K562 (cell line): ENCODE data around the gene MYB. TPM values are rescaled to one million over a fixed set of nuclear protein-coding genes. Genes with fewer than 3 reads are reported as not detected.

Experiments
- E2F4 ChIP-seq: sonication (generic); formaldehyde crosslinking; IDR thresholded peaks from 2 replicates; pipeline ENCODE4 v1.8.0; 2022; ENCODE audit warnings: mild to moderate bottlenecking, low read depth, missing genetic modification reagents
- E2F5 ChIP-seq: sonication (generic); formaldehyde crosslinking; IDR thresholded peaks from 2 replicates; pipeline ENCODE4 v1.8.0; 2022; ENCODE audit warnings: mild to moderate bottlenecking, missing genetic modification reagents
- ESRRA ChIP-seq: fragments of 450-650 bp; IDR thresholded peaks from 2 replicates; pipeline ENCODE4 v1.6.1; 2014; ENCODE audit warnings: low read depth, mild to moderate bottlenecking, moderate library complexity, borderline replicate concordance
- FOS ChIP-seq: IDR thresholded peaks from 3 replicates; pipeline ENCODE4 v1.6.1; 2011; ENCODE audit not compliant: insufficient read length; ENCODE audit errors: extremely low read depth
- GTF2F1 ChIP-seq: IDR thresholded peaks from 2 replicates; pipeline ENCODE4 v1.6.1; 2011; ENCODE audit warnings: low read depth, low read length, improper control_type of control experiment
- HNRNPH1 ChIP-seq: fragments of 200-400 bp; formaldehyde crosslinking; optimal IDR thresholded peaks from 2 replicates; pipeline ENCODE3; 2017; ENCODE audit warnings: low read depth, mild to moderate bottlenecking, low read length, moderate library complexity
- HNRNPL ChIP-seq: fragments of 200-400 bp; formaldehyde crosslinking; IDR thresholded peaks from 2 replicates; pipeline ENCODE4 v1.6.1; 2017; ENCODE audit warnings: low read depth, mild to moderate bottlenecking, low read length
- HOMEZ ChIP-seq: fragments of 250-450 bp; sonication (Bioruptor Pico); IDR thresholded peaks from 2 replicates; pipeline ENCODE4 v1.4.0; 2020; ENCODE audit warnings: mild to moderate bottlenecking, moderate library complexity
- KAT7 ChIP-seq: sonication (generic); formaldehyde crosslinking; IDR thresholded peaks from 2 replicates; pipeline ENCODE4 v1.8.0; 2022; ENCODE audit warnings: missing genetic modification reagents, mild to moderate bottlenecking, borderline replicate concordance
- KHSRP ChIP-seq: fragments of 450-650 bp; IDR thresholded peaks from 2 replicates; pipeline ENCODE4 v1.6.1; 2017
- MCM2 ChIP-seq: fragments of 450-650 bp; IDR thresholded peaks from 2 replicates; pipeline ENCODE4 v1.6.1; 2017; ENCODE audit warnings: low read depth, mild to moderate bottlenecking
- NFATC3 ChIP-seq: fragments of 450-650 bp; IDR thresholded peaks from 2 replicates; pipeline ENCODE4 v1.6.1; 2017; ENCODE audit warnings: mild to moderate bottlenecking
- RAD21 ChIP-seq, 2 experiments: fragments of 250-450 bp in 1 of 2; fragments of 450-650 bp in 1 of 2; sonication (Bioruptor Pico) in 1 of 2; formaldehyde crosslinking in 1 of 2; IDR thresholded peaks in 1 of 2; conservative IDR thresholded peaks in 1 of 2; 2 replicates each; pipeline versions ENCODE4 v1.4.0 to v1.8.0; 2020 to 2022; ENCODE audit warnings: mild to moderate bottlenecking in 2 of 2, moderate library complexity in 1 of 2
- RREB1 ChIP-seq: fragments of 250-450 bp; sonication (Bioruptor Pico); IDR thresholded peaks from 2 replicates; pipeline ENCODE4 v1.4.0; 2020
- TAF1 ChIP-seq: IDR thresholded peaks from 2 replicates; pipeline ENCODE4 v1.6.1; 2011; ENCODE audit warnings: mild to moderate bottlenecking, low read length, moderate library complexity; ENCODE audit not compliant: insufficient read depth, control insufficient read depth, severe bottlenecking; ENCODE audit errors: extremely low read depth
- ZNF431 ChIP-seq: sonication (generic); formaldehyde crosslinking; IDR thresholded peaks from 2 replicates; pipeline ENCODE4 v1.8.0; 2022; ENCODE audit warnings: mild to moderate bottlenecking, missing genetic modification reagents
- polyA plus RNA-seq, 8 experiments: library from polyadenylated mRNA; depleted of rRNA in 4 of 8; stranded (reverse) in 5 of 8; unstranded in 3 of 8; fragments of >200 nt; fragmentation: Nextera tagmentation in 2 of 8; fragmentation: Illumina TruSeq in 1 of 8; extraction: Ambion mirVana in 2 of 8; extraction: Trizol in 1 of 8; gene quantifications; 2 replicates each; pipeline versions ENCODE4 v1.2.1 to v1.2.3, GENCODE V29; 2011 to 2014; ENCODE audit warnings: inconsistent platforms in 1 of 8, missing spikeins in 1 of 8
- total RNA-seq, 7 experiments: library from RNA; depleted of rRNA in 6 of 7; stranded (reverse); fragments of >200 nt in 6 of 7; fragmentation: Illumina TruSeq in 2 of 7; extraction: Trizol in 2 of 7; gene quantifications; 2 replicates each; pipeline versions ENCODE4 v1.2.1 to v1.2.3, GENCODE V29; 2011 to 2021; ENCODE audit warnings: low replicate concordance in 1 of 7

MYB gene
- total and polyA plus RNA-seq, 9 of the 15 experiments (the other 6 are each of a cell fraction or from before 2014, with no cell fraction given), result 35.8 to 218 (median 140) TPM

- TF ChIP-seq ZNF431 (CRISPR knock-in tag) (0 out of 2 replicates have a peak, but pooled peaks have one; percentile 34), HNRNPH1 (no peak), RREB1 (no peak), FOS (no peak), KHSRP (no peak), GTF2F1 (no peak), HNRNPL (no peak), NFATC3 (0 out of 2 replicates have a peak, but pooled peaks have one; percentile 31), E2F4 (no peak), KAT7 (CRISPR knock-in tag) (no peak), RAD21 (CRISPR knock-in tag; conservative IDR thresholded peaks at IDR 0.05 in 1 of 2, IDR thresholded peaks at IDR 0.05 in 1 of 2) (peak; percentile 20 to 36; a peak in 2 of 4 replicates), HOMEZ (CRISPR knock-in tag) (no peak), TAF1 (no peak), MCM2 (no peak), ESRRA (0 out of 2 replicates have a peak, but pooled peaks have one; percentile 39), E2F5 (no peak)
Observed at GRCh38 chr6:135147637-135148592, 33.2 kb upstream of the MYB start (continued).
